NCI-H2107 treated with DMSO at 0.1 percent for 48 hours (cell line): ENCODE results near the gene GPATCH1.

ENCODE experiments used
- DNase-seq: peaks from one replicate; lab custom pipeline; 2025; ENCODE audit not compliant: unreplicated experiment; lab: John Stamatoyannopoulos, UW

Gene GPATCH1

DNA sequence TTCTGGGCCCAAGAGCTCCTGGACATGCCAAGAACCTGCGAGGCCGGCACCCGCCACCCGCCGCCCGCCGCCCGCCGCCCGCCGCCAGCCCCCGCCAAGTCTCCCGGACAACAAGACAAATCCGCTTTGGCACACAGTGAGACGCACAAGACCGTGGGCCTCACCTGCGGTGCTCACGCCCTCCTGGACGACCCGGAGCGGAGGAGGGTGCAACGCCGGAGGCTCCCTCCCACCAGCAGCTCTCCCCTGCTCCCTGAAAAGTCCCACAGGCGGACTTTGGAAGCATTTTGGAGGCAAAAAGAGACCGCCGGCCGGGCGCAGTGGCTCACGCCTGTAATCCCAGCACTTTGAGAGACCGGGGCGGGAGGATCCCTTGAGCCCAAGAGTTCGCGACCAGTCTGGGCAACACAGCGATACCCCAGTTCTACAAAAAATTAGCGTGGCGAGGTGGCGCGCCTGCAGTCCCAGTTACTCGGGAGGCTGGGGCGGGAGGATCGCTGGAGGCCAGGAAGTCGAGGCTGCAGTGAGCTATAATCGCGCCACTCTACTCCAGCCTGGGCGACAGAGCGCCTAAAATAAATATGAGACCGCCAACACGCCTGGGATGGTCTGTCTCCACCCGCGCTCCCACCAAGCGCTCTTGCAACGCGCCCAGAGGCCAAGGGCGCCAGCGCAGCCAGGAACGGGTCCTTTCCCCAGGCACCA lies 17.1 kb upstream of the GPATCH1 start:
- DNase-seq: no peak

DNA sequence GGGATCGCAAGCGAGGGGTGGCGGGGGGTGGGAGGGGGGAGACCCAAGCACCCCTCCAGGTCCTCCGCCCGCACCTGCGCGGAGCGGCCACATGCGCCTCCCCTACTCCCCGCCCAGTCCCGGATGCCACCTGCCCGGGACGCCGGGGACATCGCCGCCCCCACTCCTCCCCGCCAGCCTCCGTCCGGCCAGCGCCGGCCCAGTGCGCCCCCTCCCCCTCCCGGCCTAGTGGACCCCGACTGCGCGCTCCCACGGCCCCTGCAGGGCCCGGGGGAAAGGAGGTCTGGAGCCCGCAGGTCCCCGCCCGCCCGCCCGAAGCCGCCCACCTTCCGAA lies 16.6 kb upstream of the GPATCH1 start:
- DNase-seq: no peak

DNA sequence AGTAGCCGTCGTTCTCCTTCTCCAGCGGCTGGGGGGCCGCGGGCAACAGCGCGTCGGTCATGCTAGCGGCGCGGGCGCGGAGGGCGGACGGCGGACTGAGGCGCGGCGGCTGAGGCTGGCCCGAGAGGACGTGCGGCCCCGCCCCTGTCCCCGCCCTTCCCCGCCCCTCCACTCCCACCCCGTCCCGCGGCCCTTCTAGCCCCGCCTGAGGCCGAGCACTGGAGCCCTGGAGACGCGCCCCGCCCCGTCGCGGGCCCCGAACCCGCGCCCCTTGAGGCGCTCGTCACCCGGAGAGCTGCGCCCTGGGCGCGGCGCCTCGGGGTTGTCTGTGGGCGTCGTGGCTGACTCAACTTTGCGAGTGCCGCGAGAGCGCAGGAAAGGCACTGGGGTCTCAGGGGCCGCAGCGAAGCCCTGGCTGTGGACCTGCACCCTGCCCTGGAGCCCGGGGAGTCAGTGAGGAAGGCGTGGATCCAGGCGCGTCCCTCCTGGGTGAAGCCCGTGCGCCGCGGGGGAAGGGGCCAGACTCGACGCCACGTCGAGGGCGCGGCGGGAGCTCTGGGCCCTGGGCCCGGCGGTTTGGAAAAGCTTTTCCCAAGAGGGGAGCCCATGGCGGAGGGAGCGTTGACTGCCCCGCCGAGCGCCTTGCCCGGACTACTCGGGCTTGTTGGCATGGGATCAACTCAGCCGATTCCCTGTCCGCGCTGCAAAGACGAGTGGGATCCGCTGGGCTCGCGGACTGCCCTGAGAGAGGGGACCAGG lies 16.0 kb upstream of the GPATCH1 start, which contains the start of gene RHPN2:
TSS of gene RHPN2 (minus strand) at position 97 of the 759 bp plus-strand sequence. CDS start at position 61, 36 bp downstream.
- no peak for DNase-seq

DNA sequence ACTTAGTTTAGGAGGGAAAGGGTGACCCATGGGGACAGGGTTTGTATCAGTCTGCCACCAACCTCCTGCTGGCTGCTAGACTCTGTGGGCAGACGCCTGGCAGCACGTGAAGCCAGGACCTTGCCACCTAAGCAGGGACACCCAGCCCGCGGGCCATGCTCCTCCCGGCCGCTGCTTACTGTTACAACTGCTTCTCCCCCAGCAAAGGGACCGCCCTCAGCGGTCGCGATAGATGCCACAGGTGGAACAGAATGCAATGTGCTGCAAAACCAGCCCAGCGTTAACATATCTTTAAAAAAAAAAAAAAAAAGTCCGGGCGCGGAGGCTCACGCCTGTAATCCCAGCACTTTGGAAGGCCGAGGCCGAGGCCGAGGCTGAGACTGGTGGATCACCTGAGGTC lies 14.4 kb upstream of the GPATCH1 start:
- no peak for DNase-seq

DNA sequence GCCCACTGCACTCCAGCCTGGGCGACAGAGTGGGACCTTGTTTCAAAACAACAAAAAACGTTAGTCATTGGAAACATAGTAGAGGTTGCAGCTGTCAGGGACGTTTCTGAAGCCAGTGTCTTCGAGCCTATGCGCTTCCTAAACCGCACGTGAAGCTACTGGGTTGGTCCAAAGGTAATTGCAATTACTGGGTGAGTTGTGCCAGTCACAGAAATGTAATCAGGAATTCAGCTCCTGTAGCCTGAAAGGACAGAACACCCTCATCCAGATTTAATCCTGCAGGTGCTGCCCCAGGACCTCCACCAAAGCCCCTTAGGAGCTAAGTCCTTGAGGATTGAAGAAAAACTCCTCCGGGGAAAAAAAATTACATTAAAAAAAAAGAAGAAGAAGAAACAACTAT lies 13.9 kb upstream of the GPATCH1 start:
- no peak for DNase-seq

DNA sequence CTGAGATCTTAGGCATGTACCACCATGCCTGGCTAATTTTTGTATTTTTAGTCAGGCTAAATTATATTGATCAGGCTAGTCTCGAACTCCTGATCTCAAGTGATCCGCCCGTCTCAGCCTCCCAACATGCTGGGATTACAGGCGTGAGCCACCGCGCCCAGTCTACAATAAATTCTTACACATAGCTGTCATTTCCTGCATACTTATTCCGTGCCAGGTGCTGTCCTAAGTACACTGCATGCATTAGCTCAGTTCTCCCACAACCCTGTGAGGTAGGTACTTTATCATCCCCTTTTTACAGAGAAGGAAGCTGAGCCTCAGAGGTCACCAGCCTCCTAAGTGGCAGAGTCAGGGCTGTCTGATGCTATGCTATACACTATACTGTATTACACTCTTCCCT lies 9.1 kb upstream of the GPATCH1 start:
- no peak for DNase-seq

DNA sequence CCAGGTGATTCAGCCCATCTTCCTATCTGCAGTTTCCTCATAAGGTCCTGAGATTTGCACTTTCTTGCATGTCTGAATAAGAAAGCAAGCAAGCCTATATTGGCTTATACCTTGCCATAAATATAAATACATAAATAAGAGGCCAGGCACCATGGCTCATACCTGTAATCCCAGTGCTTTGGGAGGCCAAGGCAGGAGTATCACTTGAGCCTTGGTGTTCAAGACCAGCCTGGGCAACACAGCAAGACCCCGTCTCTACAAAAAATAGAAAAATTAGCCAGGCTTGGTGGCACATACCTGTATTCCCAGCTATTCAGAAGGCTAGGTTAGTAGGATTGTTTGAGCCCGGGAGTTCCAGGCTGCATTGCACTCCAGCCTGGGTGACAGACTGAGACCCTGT lies 5.5 kb upstream of the GPATCH1 start:
- no peak for DNase-seq

DNA sequence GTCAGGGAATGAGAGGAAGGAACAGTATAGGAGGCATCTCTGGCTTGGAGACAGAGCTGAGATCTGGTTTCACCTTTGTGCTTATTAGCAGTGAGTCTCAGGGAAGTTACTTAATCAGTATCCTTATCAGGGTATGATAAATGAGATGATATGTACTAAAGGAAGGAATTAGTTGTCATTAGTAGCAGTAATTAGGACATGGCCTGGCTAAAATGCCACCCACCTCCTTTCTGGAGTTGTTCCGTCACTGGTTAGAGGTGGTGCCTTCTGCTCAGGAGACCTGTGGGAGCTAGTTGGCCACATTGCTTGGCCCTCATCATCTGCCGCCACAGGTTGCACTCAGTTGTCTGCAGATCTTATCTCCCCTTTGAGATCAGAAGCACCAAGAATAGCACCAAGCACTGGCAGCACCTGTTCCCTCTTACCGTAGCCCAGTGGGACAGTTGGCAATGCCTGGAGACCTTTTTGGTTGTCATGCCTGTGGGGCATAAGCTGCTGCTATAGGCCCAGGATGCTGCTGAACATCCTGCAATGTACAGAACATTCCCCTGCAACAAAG lies 4.7 kb downstream of the GPATCH1 start:
- no peak for DNase-seq

DNA sequence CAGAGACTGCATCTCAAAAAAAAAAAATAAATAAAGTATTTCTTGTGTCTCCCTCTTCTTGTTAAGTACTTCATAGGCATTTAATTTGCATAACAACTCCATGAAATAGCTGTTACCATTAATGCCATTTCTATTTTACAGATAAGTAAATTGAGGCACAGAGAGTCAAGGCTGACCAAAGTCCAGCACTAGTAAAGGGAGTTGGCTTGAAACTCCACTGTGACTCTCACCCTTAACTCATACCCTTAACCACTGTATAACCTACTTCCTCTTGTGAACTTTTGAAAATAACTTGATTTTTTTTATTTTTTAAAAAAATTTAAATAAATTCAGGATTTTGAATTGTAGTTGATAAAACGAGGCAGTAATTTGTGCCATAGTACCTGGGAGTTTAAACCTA lies 6.0 kb downstream of the GPATCH1 start:
- no peak for DNase-seq

DNA sequence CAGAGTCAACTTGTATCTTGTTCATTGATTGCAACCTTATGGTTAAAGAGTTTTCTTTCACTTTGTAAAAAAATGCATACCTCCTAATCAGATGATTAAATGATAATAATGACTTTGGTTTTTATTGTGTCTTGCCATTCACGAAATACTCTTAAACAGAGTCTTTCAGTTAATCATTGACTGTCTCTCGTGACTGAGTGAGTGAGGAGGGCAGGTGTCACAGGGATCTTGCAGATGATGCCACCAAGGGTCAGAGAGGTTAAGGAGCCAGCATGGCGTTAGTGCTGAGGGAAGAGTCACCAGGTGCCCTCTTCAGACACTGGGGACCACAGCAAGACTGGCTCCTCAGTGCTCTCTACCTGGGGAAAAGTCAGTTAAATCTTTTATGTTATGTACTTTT lies 8.0 kb downstream of the GPATCH1 start:
- DNase-seq: no peak

DNA sequence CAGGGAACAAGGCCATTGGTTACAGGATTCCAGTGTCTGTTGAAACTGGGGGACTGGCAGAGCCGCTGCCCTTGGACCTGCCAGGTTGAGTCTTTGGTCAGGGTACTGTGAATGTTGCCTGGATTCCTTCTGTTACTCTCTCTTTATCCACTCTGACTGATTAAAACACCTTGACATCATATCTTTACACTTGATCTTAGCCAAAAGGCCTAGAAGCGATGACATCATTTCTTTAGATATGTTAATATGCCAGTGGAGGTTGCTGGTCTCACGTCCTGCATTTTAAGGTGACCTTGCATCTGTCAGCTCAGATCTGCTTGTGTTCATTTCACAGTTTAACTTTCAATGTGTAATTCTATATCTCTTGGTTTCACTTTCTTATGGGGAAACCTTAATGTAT lies 9.2 kb downstream of the GPATCH1 start:
- DNase-seq: no peak

DNA sequence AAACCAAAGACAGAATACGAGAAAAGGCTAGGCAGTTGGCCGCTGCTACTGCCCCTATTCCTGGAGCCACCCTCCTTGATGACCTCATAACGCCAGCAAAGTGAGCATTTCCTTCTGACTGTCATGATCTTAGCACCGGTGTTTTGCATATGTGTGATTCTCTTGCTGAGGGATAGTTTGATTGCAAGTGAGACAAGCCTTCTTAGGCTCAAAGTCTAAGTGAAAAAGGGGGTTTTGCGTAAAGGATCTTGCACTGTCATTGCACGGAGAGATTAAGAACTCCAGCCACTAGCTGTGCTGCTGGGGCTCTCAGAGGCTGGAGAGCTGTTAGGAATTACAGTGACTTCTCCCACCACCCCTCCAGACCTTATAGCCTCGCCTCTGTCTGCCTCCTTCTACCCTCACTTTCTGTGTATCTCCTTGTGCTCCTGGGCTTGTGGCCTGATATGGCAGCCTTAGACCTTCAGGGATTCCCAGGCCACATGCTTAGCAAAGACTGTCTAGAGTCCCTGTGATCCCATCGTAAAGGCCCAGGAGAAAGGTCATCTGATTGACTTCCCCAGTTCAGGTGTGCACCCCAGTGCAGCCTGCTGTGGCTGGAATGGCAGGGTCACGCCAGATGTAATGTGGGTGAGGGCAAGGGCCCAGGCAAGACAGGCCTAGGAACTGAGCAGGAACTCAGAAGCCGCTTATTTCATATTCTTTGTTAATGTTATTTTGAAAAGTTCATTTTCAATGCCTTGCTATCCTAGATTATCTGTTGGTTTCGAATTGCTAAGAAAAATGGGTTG lies 12.6 kb downstream of the GPATCH1 start:
- no peak for DNase-seq

DNA sequence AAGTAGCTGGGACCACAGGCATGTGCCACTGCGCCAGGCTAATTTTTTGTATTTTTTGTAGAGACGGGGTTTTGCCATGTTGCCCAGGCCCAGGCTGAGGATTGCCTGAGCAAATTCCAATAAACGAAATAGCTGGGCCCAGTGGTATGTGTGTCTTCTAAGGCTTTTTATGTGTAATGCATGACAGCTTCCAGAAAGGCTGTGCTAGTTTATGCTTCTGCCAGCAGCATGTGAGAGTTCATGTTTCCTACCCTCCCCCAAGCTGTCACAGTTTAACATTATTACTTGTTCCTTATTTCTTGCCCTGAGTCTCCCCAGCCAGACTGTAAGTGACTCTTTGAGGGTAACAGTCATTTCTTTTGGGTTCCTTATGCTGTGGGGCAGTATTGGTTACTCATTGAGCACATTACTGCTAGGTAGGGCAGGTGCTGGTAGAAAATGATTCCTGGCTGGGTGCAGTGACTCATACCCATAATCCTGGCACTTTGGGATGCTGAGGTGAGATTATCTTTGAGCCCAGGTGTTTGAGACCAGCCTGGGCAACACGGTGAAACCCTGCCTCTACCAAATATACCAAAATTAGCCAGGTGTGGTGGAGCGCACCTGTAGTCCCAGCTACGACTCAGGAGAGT lies 13.6 kb downstream of the GPATCH1 start:
- DNase-seq: no peak

DNA sequence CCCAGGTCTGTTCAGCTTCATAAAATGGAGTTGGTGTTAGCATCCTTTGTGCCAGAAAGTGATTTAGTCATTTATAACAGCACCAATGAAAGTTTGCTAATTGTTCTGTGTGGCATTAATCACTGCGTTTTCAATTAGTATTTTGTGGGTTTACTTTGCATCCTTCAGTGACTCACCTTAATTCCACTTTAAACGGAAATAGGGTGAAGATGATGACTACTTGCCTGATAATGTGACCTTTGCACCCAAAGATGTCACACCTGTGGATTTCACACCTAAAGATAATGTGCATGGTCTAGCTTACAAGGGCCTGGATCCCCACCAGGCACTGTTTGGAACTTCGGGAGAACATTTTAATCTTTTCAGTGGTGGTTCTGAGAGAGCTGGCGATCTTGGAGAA lies 15.0 kb downstream of the GPATCH1 start:
- DNase-seq: no peak

DNA sequence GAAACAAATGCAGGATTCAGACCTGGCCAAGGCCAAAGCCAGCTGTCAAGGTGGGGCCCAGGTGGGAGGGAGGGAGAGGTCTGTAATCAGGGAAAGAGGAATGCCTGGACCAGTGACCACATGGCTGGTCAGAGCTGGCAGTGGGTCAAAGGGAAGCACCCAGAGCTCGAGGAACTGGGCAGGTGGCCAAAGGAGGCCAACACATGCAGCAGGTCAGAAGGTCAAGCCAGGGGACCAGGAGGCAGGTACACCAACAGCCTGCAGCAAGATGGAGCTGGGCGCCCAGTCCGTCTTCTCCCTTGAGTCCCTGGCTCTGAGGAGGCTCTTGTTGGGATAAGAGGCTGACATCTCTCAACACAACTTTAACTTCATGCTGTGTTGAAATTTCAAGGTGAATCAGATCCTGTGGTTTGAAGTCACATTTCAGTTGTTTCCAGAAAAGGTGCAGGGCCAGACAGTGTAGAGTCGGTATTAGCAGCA lies 17.1 kb downstream of the GPATCH1 start:
- DNase-seq: no peak

DNA sequence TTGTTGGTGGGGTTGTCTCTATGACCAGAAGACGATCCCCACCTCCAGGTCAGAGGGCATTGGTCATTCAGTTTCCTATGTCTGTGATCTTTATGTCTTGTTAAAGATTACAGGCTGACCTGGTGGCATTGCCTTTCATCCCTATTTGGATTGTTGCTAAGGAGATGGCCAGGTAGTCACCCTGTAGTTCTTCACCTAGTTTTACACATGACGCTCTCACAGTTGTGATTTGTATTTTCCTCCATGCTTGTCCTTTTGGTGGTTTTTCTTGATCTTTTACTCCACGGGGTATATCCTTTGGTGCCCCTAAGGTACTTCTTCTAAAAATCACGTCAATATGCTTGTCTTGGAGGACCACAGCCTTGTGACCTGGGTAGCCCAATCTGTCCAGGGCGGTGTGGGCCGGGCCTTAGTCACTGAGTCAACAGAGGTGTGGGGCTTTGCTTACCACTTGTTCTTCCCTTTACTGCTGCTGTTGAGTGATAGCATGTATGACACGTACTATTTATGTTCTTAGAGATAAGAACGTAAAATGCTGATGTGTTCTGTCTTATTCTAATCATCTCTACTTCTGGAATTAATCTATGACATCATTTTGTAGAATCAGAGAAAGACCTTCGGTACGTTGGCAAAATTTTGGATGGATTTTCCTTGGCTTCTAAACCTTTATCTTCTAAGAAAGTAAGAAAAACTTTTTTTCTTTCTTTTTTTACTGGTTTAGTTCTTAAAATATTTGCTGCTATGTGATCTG lies 20.1 kb downstream of the GPATCH1 start:
- no peak for DNase-seq

DNA sequence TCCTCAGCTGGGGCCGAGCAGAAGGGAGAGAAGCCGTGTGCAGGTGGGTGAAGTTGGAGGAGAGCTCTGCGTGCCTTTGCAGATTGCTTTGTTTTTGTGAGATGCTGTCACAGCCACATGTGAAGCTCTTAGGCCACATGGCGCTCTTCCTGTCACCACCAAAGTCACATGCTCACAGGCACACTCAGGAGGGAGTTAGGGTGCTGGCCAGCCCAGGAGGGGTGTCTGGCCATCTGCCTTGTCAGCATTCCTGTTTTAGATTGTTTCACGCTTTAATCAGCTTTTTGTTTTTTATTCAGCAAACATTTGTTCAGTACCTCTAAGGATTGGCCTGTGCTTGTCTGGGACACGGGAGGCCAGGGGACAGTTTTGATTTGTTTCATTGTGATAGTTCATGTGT lies 21.9 kb downstream of the GPATCH1 start:
- no peak for DNase-seq

DNA sequence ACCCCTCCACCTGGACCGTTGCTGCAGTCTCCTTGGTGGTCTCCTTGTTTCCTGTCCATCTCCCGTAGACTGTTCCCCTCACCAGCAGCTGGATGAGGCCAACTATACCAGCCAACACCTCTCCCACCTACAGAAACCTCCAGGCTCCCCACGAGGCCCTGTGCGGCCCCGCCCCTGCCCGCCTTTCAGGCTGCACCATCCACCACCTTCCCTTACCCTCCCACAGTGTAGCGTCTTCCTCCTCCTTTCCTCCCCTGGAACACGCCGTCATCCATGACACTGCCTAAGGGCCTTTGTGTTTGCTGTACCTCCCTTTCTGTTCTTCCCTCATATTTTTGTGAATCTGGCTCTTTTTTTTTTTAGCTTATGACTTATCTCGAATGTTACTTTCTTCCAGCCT lies 27.2 kb downstream of the GPATCH1 start:
- DNase-seq: no peak

DNA sequence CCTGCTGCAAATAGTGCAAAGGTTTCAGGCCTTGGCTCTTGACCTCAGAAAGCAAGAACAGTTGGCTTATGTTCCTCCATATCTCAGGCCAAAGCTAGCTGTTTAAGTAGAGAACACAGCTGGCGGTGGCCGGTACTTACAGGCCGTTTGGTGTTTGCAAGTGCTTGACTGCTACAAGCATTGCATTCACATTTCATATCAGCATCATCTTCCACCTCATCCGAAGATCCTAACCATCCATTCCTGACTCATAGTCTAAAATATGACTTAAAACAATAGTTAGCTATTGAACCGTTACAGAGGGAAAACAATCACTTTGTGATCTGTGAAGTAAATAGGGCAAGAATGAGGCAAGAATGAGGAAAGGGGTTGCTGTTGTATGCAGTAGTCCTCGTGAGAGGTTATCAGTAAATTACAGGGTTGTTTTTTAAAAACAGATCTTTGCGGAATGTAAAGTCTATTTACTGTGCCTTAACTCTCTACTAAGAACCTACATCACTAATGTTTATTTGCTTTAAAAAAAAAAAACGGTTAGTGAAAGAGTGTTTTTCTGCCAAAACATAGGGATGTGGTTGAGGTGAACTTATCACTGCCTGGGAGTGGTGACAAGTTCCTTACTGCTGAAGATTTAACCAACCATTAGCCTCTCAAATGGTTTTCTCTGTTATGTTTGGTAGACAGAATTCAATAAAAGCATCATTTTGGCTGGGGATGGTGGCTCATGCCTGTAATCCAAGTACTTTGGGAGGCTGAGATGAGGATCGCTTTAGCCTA lies 29.3 kb downstream of the GPATCH1 start:
- no peak for DNase-seq

DNA sequence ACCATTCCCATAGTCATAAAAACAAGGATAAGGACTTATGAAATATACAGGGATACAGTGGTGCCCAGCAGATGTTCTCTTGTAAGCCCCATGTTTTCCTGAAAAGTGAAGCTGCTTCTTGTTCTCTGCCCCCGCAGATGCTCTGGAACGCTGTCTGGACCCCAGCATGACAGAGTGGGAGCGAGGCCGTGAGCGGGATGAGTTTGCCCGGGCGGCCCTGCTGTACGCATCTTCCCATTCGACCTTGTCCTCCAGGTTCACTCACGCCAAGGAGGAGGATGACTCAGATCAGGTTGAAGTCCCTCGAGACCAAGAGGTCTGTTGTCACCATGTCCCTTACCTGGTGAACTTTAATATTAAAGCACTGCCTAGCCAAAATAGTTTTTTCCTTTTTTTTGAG lies 30.6 kb downstream of the GPATCH1 start:
- DNase-seq: no peak
